Measurements from ENCODE around the gene ZNF319.

ZNF319 gene

GRCh38 chr16:57971848-57972247, 28.6 kb downstream of the ZNF319 start:
- no peaks in the 10 kb centered on the region for H3K9me3 ChIP-seq (ENCODE audit: control insufficient read depth, insufficient read depth, low read length)
- H3K4me1 ChIP-seq (ENCODE audit: insufficient read depth, low read length): peaks cover 8% of the 10 kb centered on the region; the same call in 1 of the 2 replicates
- H3K36me3 ChIP-seq (ENCODE audit: insufficient read depth, low read length): no peaks in the 10 kb centered on the region
- H3K9ac ChIP-seq (ENCODE audit: low read depth, low read length): no peak overlapping the region

GRCh38 chr16:57970970-57971369, 29.5 kb downstream of the ZNF319 start, which contains the start of gene CNGB1:
Gene CNGB1, minus strand, starts transcription at chr16:57971128. Its CDS starts 3,842 bp downstream, at chr16:57967286.
- H3K9me3 ChIP-seq (ENCODE audit: control insufficient read depth, insufficient read depth, low read length): no peaks in the 10 kb centered on the region
- no peak within 1 kb of the TSS for H3K9ac ChIP-seq (ENCODE audit: low read depth, low read length)
- no peaks in the 10 kb centered on the region for H3K36me3 ChIP-seq (ENCODE audit: insufficient read depth, low read length)
- peaks cover 4% of the 10 kb centered on the region; the same call in 1 of the 2 replicates for H3K4me1 ChIP-seq (ENCODE audit: insufficient read depth, low read length)

- Histone ChIP-seq H3K9ac (ENCODE audit: low read depth, low read length) (no peak overlapping the region), H3K9me3 (ENCODE audit: control insufficient read depth, insufficient read depth, low read length) (no peaks in the 10 kb centered on the region), H3K36me3 (ENCODE audit: insufficient read depth, low read length) (no peaks in the 10 kb centered on the region), H3K4me1 (ENCODE audit: insufficient read depth, low read length) (no peaks in the 10 kb centered on the region)
Measured at GRCh38 chr16:57970319-57970718, 30.2 kb downstream of the ZNF319 start.

GRCh38 chr16:57969451-57970123, 30.9 kb downstream of the ZNF319 start:
- Histone ChIP-seq H3K9ac (ENCODE audit: low read depth, low read length) (no peak overlapping the region), H3K4me1 (ENCODE audit: insufficient read depth, low read length) (no peaks in the 10 kb centered on the region), H3K36me3 (ENCODE audit: insufficient read depth, low read length) (no peaks in the 10 kb centered on the region), H3K9me3 (ENCODE audit: control insufficient read depth, insufficient read depth, low read length) (no peaks in the 10 kb centered on the region)

- Histone ChIP-seq H3K4me1 (ENCODE audit: insufficient read depth, low read length) (no peaks in the 10 kb centered on the region), H3K9ac (ENCODE audit: low read depth, low read length) (no peak overlapping the region), H3K9me3 (ENCODE audit: control insufficient read depth, insufficient read depth, low read length) (no peaks in the 10 kb centered on the region), H3K36me3 (ENCODE audit: insufficient read depth, low read length) (no peaks in the 10 kb centered on the region)
Measured at GRCh38 chr16:57967916-57968315, 32.6 kb downstream of the ZNF319 start.

GRCh38 chr16:57966986-57967385, 33.5 kb downstream of the ZNF319 start:
- Histone ChIP-seq H3K4me1 (ENCODE audit: insufficient read depth, low read length) (no peaks in the 10 kb centered on the region), H3K9me3 (ENCODE audit: control insufficient read depth, insufficient read depth, low read length) (no peaks in the 10 kb centered on the region), H3K36me3 (ENCODE audit: insufficient read depth, low read length) (no peaks in the 10 kb centered on the region), H3K9ac (ENCODE audit: low read depth, low read length) (no peak overlapping the region)

GRCh38 chr16:57966204-57966771, 34.2 kb downstream of the ZNF319 start:
- Histone ChIP-seq H3K9ac (ENCODE audit: low read depth, low read length) (no peak overlapping the region), H3K36me3 (ENCODE audit: insufficient read depth, low read length) (no peaks in the 10 kb centered on the region), H3K4me1 (ENCODE audit: insufficient read depth, low read length) (no peaks in the 10 kb centered on the region), H3K9me3 (ENCODE audit: control insufficient read depth, insufficient read depth, low read length) (no peaks in the 10 kb centered on the region)

GRCh38 chr16:57964157-57964700, 36.2 kb downstream of the ZNF319 start:
- H3K9ac ChIP-seq (ENCODE audit: low read depth, low read length): no peak overlapping the region
- H3K4me1 ChIP-seq (ENCODE audit: insufficient read depth, low read length): no peaks in the 10 kb centered on the region

GRCh38 chr16:57962756-57963155, 37.7 kb downstream of the ZNF319 start:
- no peaks in the 10 kb centered on the region for H3K9me3 ChIP-seq (ENCODE audit: control insufficient read depth, insufficient read depth, low read length)
- H3K36me3 ChIP-seq (ENCODE audit: insufficient read depth, low read length): no peaks in the 10 kb centered on the region
- no peaks in the 10 kb centered on the region; the same call in 1 of the 2 replicates for H3K4me1 ChIP-seq (ENCODE audit: insufficient read depth, low read length)
- H3K9ac ChIP-seq (ENCODE audit: low read depth, low read length): no peak overlapping the region

More at GRCh38 chr16:57964157-57964700, 36.2 kb downstream of the ZNF319 start:
- Histone ChIP-seq H3K36me3 (ENCODE audit: insufficient read depth, low read length) (no peaks in the 10 kb centered on the region), H3K9me3 (ENCODE audit: control insufficient read depth, insufficient read depth, low read length) (no peaks in the 10 kb centered on the region)

GRCh38 chr16:57962046-57962445, 38.4 kb downstream of the ZNF319 start:
- Histone ChIP-seq H3K36me3 (ENCODE audit: insufficient read depth, low read length) (no peaks in the 10 kb centered on the region), H3K9me3 (ENCODE audit: control insufficient read depth, insufficient read depth, low read length) (no peaks in the 10 kb centered on the region), H3K4me1 (ENCODE audit: insufficient read depth, low read length) (no peaks in the 10 kb centered on the region; the same call in 1 of the 2 replicates), H3K9ac (ENCODE audit: low read depth, low read length) (no peak overlapping the region)

- Histone ChIP-seq H3K4me1 (ENCODE audit: insufficient read depth, low read length) (no peaks in the 10 kb centered on the region; the same call in 1 of the 2 replicates), H3K9ac (ENCODE audit: low read depth, low read length) (no peak overlapping the region), H3K36me3 (ENCODE audit: insufficient read depth, low read length) (no peaks in the 10 kb centered on the region), H3K9me3 (ENCODE audit: control insufficient read depth, insufficient read depth, low read length) (no peaks in the 10 kb centered on the region)
Measured at GRCh38 chr16:57961538-57961937, 38.9 kb downstream of the ZNF319 start.

- Histone ChIP-seq H3K9me3 (ENCODE audit: control insufficient read depth, insufficient read depth, low read length) (no peaks in the 10 kb centered on the region), H3K9ac (ENCODE audit: low read depth, low read length) (no peak overlapping the region), H3K4me1 (ENCODE audit: insufficient read depth, low read length) (no peaks in the 10 kb centered on the region; the same call in 1 of the 2 replicates), H3K36me3 (ENCODE audit: insufficient read depth, low read length) (no peaks in the 10 kb centered on the region)
Measured at GRCh38 chr16:57960826-57961472, 39.5 kb downstream of the ZNF319 start.

GRCh38 chr16:57960310-57960709, 40.2 kb downstream of the ZNF319 start:
- Histone ChIP-seq H3K9ac (ENCODE audit: low read depth, low read length) (no peak overlapping the region), H3K9me3 (ENCODE audit: control insufficient read depth, insufficient read depth, low read length) (no peaks in the 10 kb centered on the region), H3K36me3 (ENCODE audit: insufficient read depth, low read length) (no peaks in the 10 kb centered on the region), H3K4me1 (ENCODE audit: insufficient read depth, low read length) (no peaks in the 10 kb centered on the region; the same call in 1 of the 2 replicates)

GRCh38 chr16:57959804-57960203, 40.7 kb downstream of the ZNF319 start:
- no peaks in the 10 kb centered on the region for H3K36me3 ChIP-seq (ENCODE audit: insufficient read depth, low read length)
- H3K9me3 ChIP-seq (ENCODE audit: control insufficient read depth, insufficient read depth, low read length): no peaks in the 10 kb centered on the region
- no peaks in the 10 kb centered on the region; the same call in 1 of the 2 replicates for H3K4me1 ChIP-seq (ENCODE audit: insufficient read depth, low read length)
- H3K9ac ChIP-seq (ENCODE audit: low read depth, low read length): no peak overlapping the region

Measured in ES-I3 (cell line).